DMS153 treated with DMSO at 0.1 percent for 48 hours (cell line): Measurements from ENCODE around the gene PHLDA3.
A peak's percentile ranks its signal among the peaks of the same experiment; 100 is the strongest.
"Not testable (repeated sequence)": the region's sequence is repeated elsewhere in the genome, so short reads cannot be mapped to it uniquely, and the experiment has no call there.

Source experiments
- DNase-seq: peaks from one replicate; lab custom pipeline; 2025; ENCODE audit not compliant: unreplicated experiment; lab: John Stamatoyannopoulos, UW

The PHLDA3 gene

GRCh38 chr1:201487742-201488141 is 18.8 kb upstream of the PHLDA3 start:
- no peak for DNase-seq

GRCh38 chr1:201486187-201486586 is 17.2 kb upstream of the PHLDA3 start:
- DNase-seq, result no peak

- DNase-seq, result no peak
Measured at GRCh38 chr1:201485184-201485774, 16.3 kb upstream of the PHLDA3 start.

- no peak for DNase-seq
Measured at GRCh38 chr1:201483373-201483949, 14.5 kb upstream of the PHLDA3 start.

- no peak for DNase-seq
Measured at GRCh38 chr1:201482755-201483154, 13.8 kb upstream of the PHLDA3 start.

- peak; percentile 91 for DNase-seq
Measured at GRCh38 chr1:201481761-201482493, 12.9 kb upstream of the PHLDA3 start.

- DNase-seq, result no peak
Measured at GRCh38 chr1:201481004-201481380, 12.0 kb upstream of the PHLDA3 start.

- DNase-seq, result peak; percentile 97
Measured at GRCh38 chr1:201480231-201481003, 11.4 kb upstream of the PHLDA3 start.

- no peak for DNase-seq
Measured at GRCh38 chr1:201479201-201479730, 10.3 kb upstream of the PHLDA3 start.

- DNase-seq, result not testable (repeated sequence)
Measured at GRCh38 chr1:201478666-201479065, 9.7 kb upstream of the PHLDA3 start.

- no peak for DNase-seq
Measured at GRCh38 chr1:201476670-201477344, 7.8 kb upstream of the PHLDA3 start.

GRCh38 chr1:201475915-201476669 is 7.1 kb upstream of the PHLDA3 start:
- DNase-seq, result no peak

GRCh38 chr1:201475130-201475529 is 6.1 kb upstream of the PHLDA3 start:
- DNase-seq, result no peak

- DNase-seq, result no peak
Measured at GRCh38 chr1:201473296-201473695, 4.3 kb upstream of the PHLDA3 start.

- DNase-seq, result not testable (repeated sequence)
Measured at GRCh38 chr1:201472321-201472720, 3.3 kb upstream of the PHLDA3 start.

- no peak for DNase-seq
Measured at GRCh38 chr1:201471772-201472171, 2.8 kb upstream of the PHLDA3 start.

- DNase-seq, result no peak
Measured at GRCh38 chr1:201470581-201470980, 1.6 kb upstream of the PHLDA3 start.

GRCh38 chr1:201469645-201470074 is 672 bp upstream of the PHLDA3 start:
- DNase-seq, result no peak

- no peak for DNase-seq
Measured at GRCh38 chr1:201468501-201468843, 516 bp downstream of the PHLDA3 start.

- no peak for DNase-seq
Measured at GRCh38 chr1:201466492-201466891, 2.5 kb downstream of the PHLDA3 start.
